Astrocyte of the cerebellum (primary cell): ENCODE data around the gene PILRA.
"Not testable (repeated sequence)": the region's sequence is repeated elsewhere in the genome, so short reads cannot be mapped to it uniquely, and the experiment has no call there.

Source experiments
- DNase-seq: peaks from one replicate; pipeline ENCODE4 v3.0.0-alpha.2; 2011; ENCODE audit warnings: low read depth
- H3K4me3 ChIP-seq: 2 replicates; pipeline ENCODE4 v1.5.1; 2011; ENCODE audit warnings: mild to moderate bottlenecking, low read depth, low read length, moderate library complexity
- CTCF ChIP-seq: IDR thresholded peaks from 2 replicates; pipeline ENCODE4 v1.5.1; 2012; ENCODE audit warnings: low read length, low read depth, moderate library complexity, mild to moderate bottlenecking; ENCODE audit errors: missing control alignments
- in situ Hi-C: cut with HindIII; loops from 2 replicates; pipeline ENCODE4 v1.10.0; 2017; ENCODE audit warnings: low sequenced_read_pairs

PILRA gene

GRCh38 chr7:100345288-100345672, 28.0 kb upstream of the PILRA start:
- in situ Hi-C loops: loop anchor here (5.0 kb wide), 1 partner anchor 67 kb away; no protein-coding TSS in a partner anchor
- DNase-seq, H3K4me3 ChIP-seq: not testable (repeated sequence)
- TF ChIP-seq CTCF: peak; percentile 50

- in situ Hi-C loops: loop anchor here (5.0 kb wide), 1 partner anchor 65 kb away; no protein-coding TSS in a partner anchor
- H3K4me3 ChIP-seq: no peak overlapping the region
- no peak for DNase-seq
- no peak for TF ChIP-seq CTCF
Measured at GRCh38 chr7:100346921-100347320, 26.4 kb upstream of the PILRA start.

GRCh38 chr7:100348805-100349204, 24.5 kb upstream of the PILRA start:
- in situ Hi-C loops: loop anchor here (5.0 kb wide), 1 partner anchor 63 kb away; no protein-coding TSS in a partner anchor
- no peak overlapping the region for H3K4me3 ChIP-seq
- no peak for TF ChIP-seq CTCF
- DNase-seq: no peak

DNA sequence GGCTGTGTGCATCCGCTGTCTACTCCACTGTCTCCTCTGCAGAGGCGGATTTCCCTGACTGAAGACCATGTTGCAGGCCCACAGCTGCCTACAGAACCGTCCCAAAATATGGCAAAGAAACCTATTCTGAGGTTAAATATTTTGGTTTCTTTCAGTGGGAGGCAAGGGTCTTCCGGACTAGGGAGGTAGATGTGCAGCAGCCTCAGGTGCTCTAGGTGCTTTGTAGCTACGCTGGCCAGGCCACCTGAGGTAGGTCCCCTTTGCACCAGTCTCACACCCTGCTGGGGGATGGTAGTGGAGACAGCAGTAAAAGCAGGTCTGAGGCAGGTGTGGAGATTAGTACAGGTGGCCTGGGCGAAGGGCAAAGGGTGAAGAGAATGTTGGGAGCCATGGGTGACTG, 23.5 kb upstream of the PILRA start:
- no peak for TF ChIP-seq CTCF
- in situ Hi-C loops: loop anchor here (5.0 kb wide), 1 partner anchor 63 kb away; no protein-coding TSS in a partner anchor
- no peak overlapping the region for H3K4me3 ChIP-seq
- no peak for DNase-seq

DNA sequence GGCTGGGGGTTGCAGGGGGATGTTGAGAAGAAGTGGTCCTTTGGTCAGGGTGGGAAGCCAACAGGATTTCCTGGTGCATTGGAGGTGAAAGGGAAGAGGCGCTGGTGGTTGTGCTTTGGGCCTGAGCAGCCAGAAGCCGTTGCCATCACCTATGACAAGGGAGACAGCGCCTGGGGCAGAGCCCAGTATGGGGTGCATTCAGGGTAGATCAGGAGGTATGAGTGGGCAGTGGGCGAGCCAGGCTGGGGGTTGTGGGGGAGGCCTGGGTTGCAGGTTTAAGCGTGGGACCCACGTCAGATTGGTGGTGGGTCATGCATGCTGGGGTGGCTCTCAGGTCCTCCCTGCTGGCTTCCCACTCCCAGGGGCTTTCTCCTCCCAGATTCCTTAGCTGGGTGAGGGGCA, 21.6 kb upstream of the PILRA start:
- no peak overlapping the region for H3K4me3 ChIP-seq
- TF ChIP-seq CTCF: no peak
- DNase-seq: no peak
- in situ Hi-C loops: no loop called here

GRCh38 chr7:100352230-100352781, 21.0 kb upstream of the PILRA start:
- H3K4me3 ChIP-seq, in situ Hi-C loops, DNase-seq: not testable (repeated sequence)

DNA sequence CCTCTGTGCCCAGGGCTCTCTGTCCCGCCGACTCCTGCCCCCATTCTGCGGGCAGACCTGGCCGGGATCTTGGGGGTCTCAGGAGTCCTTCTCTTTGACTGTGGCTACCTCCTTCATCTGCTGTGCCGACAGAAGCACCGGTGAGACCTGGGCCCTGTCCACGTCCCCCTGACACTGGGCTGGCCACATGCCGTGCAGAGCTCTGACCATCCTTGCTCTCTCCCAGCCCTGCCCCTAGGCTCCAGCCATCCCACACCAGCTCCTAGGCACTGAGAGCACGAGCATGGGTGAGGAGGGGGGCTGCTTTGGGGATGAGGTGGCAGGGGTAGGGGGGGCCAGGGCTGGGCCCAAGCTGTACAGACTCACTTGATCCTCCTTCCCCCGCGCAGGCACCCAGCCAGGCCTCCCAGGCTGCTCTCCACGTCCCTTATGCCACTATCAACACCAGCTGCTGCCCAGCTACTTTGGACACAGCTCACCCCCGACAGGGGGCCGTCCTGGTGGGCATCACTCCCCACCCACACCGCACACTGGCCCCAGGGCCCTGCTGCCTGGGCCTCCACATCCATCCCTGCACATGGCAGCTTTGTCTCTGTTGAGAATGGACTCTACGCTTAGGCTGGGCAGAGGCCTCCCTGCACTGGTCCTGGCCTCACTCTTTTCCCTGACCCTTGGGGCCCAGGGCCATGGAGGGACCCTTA, 20.2 kb upstream of the PILRA start:
- TF ChIP-seq CTCF: no peak
- H3K4me3 ChIP-seq: no peak overlapping the region
- DNase-seq: no peak
- in situ Hi-C loops: no loop called here
